Measurements from ENCODE around the gene POFUT2.
"Not testable (repeated sequence)": the region's sequence is repeated elsewhere in the genome, so short reads cannot be mapped to it uniquely, and the experiment has no call there.

Gene POFUT2

GRCh38 chr21:45309987-45310381 lies 22.3 kb upstream of the POFUT2 start:
- DNase-seq = no peak

GRCh38 chr21:45309069-45309986 lies 21.6 kb upstream of the POFUT2 start:
- DNase-seq = peak; percentile 32

GRCh38 chr21:45308194-45309068 lies 20.7 kb upstream of the POFUT2 start:
- DNase-seq = peak; percentile 8

- not testable (repeated sequence) for DNase-seq
Measured at GRCh38 chr21:45307597-45308158, 20.0 kb upstream of the POFUT2 start.

GRCh38 chr21:45306832-45307571 lies 19.3 kb upstream of the POFUT2 start:
- peak; percentile 8 for DNase-seq

GRCh38 chr21:45306453-45306831 lies 18.7 kb upstream of the POFUT2 start:
- DNase-seq = no peak

GRCh38 chr21:45305836-45306235 lies 18.1 kb upstream of the POFUT2 start:
- no peak for DNase-seq

GRCh38 chr21:45304945-45305344 lies 17.2 kb upstream of the POFUT2 start:
- peak; percentile 37 for DNase-seq

GRCh38 chr21:45304476-45304830 lies 16.8 kb upstream of the POFUT2 start:
- DNase-seq = peak; percentile 7

GRCh38 chr21:45303751-45304475 lies 16.2 kb upstream of the POFUT2 start:
- DNase-seq = no peak

GRCh38 chr21:45303091-45303615 lies 15.5 kb upstream of the POFUT2 start:
- no peak for DNase-seq

- peak; percentile 58 for DNase-seq
Measured at GRCh38 chr21:45302082-45303061, 14.7 kb upstream of the POFUT2 start.

- peak; percentile 11 for DNase-seq
Measured at GRCh38 chr21:45301521-45302081, 13.9 kb upstream of the POFUT2 start.

- no peak for DNase-seq
Measured at GRCh38 chr21:45300786-45301520, 13.3 kb upstream of the POFUT2 start.

GRCh38 chr21:45299864-45300785 lies 12.4 kb upstream of the POFUT2 start:
- no peak for DNase-seq

- no peak for DNase-seq
Measured at GRCh38 chr21:45299026-45299863, 11.6 kb upstream of the POFUT2 start.

GRCh38 chr21:45297869-45298268 lies 10.2 kb upstream of the POFUT2 start:
- no peak for DNase-seq

Measured in activated naive CD4-positive, alpha-beta T cell treated with anti-CD3 and anti-CD28 coated beads, Interleukin-2, amount 50 U/mL, for 16 hours (primary cell).